Left lobe of liver (tissue), 2 donors: Measurements from ENCODE around the gene DYNC1H1. TPM values are rescaled to one million over a fixed set of nuclear protein-coding genes. Genes with fewer than 3 reads are reported as not detected.
A peak's percentile ranks its signal among the peaks of the same experiment; 100 is the strongest.
"Not testable (repeated sequence)": the region's sequence is repeated elsewhere in the genome, so short reads cannot be mapped to it uniquely, and the experiment has no call there.

Source experiments
- ATAC-seq: fragments of 200-7000 bp; cut with Tn5 transposase; one replicate; pipeline ENCODE4 v1.9.1; 2020; ENCODE audit warnings: mild to moderate bottlenecking, moderate library complexity
- DNase-seq: peaks from one replicate; pipeline ENCODE4 v3.0.0-alpha.2; 2020; ENCODE audit warnings: low spot score
- total RNA-seq: library from RNA; stranded (reverse); gene quantifications from one replicate; pipeline ENCODE4 v1.2.1, GENCODE V29; 2021
- donor health status: DM: no; HTN: no; CAD: no; lungs with moderate emphysema.
- donor health status: DM: no; HTN: yes; CAD: no.

The DYNC1H1 gene
- total RNA-seq, 1 donor from 2014 or later: 118 TPM

GRCh38 chr14:102057480-102058114 is 93.2 kb downstream of the DYNC1H1 start:
- DNase-seq (no peak), ATAC-seq (no peak)

DNA sequence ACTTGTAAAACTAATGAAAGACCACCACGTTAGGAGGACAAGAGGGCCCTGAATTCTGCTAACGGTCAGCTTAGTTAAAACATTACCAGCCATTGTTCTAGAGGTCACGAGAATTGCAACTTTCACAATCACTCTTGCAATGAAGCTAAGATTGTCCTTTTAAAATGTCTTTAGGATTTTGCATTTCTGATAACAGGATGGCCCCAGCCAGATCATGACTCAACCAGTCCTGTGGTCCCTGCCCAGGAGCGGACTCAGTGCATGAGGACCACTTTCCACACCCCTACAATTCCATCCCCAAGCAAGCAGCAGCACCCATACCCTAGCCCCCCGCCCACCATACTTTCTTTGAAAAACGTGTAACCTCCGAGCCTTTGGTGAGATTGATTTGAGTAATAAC is 93.8 kb downstream of the DYNC1H1 start:
- ATAC-seq (no peak), DNase-seq (no peak)

DNA sequence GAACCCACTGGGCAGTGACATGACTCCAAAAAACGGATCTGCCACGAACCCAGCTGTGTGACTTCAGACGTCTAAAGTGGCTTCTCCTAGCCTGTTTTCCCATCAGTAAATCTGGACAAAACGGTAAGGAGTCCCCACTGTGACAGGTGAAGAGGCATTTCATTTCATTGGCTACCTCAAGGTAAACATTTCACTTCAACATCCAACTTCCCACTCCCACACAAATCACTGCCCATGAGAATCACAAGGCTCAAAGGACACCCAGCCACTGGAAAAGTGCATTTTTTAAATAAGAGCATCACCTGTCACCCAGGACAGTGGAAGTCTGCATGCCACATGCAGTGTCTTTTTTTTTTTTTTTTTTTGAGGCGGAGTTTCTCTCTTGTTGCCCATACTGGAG is 94.6 kb downstream of the DYNC1H1 start:
- DNase-seq (no peak), ATAC-seq (no peak)

DNA sequence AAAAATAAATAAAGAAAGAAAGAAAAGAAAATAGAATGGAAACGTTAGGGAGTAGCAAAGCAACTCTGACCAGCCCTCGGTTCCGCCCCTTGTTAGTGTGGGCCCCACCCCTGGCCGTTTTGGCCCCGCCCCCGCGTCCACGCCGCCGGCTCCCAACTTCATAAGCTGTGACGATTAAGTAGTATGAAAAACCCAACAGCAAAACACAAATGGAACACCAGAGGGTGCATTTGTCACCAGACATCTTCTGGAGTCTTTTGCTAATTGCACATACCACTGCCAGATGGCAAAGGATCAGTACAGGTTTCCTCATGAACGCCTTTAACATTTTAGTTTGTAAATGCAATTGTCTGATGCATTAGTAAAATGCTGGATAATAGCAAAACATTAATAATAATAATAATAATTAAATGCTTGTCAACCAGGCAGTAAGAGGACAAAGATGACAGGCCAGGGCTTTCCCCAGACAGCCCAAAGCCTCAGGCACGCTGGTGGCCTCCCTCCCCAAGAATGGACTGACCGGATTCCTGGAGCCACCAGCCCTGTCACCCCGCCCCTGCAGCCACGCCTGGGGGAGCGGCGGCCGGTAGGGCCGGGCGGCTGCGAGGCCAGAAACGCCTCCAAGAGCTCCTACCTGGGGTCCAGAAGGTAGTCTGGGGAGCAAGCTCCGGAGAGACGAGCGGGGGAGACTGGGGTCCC is 98.9 kb downstream of the DYNC1H1 start:
- peak; percentile 98 for ATAC-seq

DNA sequence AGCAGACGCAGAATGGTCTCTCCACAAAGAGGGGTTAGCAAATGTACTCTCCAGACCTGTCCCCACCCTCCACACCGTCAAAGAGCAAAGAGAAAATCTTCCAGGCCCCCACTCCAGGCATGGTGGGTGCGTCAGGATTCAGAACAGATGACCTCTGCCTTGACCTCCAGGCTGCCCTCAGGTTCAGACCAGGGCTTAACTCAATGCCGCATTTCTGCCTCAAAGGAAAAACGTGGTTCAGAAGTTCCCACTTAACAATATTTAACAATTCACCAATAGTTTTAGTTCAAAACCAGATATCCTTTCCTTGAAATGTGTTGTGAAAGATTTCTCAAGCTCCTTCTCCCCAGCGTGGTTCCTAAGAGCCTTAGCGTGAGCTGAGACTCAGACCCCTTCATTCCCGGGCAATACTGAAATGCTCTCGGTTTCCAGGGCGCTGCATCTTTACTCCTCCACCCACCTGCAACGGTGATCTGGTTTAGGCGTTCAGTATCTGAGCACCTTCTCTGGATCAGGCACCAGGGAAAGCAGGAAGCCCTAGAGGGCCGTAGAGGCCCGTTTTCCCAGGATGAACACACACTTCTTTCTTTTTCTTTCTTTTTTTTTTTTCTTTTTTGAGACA is 99.5 kb downstream of the DYNC1H1 start:
- no peak for DNase-seq

More for the DNA sequence above, 98.9 kb downstream of the DYNC1H1 start:
- DNase-seq: peak; percentile 84

GRCh38 chr14:102064590-102064989 is 100.2 kb downstream of the DYNC1H1 start:
- not testable (repeated sequence) for DNase-seq

More for the DNA sequence above, 99.5 kb downstream of the DYNC1H1 start:
- ATAC-seq: no peak

GRCh38 chr14:102066041-102066451 is 101.7 kb downstream of the DYNC1H1 start:
- DNase-seq (no peak), ATAC-seq (no peak)

More at GRCh38 chr14:102064590-102064989, 100.2 kb downstream of the DYNC1H1 start:
- not testable (repeated sequence) for ATAC-seq

DNA sequence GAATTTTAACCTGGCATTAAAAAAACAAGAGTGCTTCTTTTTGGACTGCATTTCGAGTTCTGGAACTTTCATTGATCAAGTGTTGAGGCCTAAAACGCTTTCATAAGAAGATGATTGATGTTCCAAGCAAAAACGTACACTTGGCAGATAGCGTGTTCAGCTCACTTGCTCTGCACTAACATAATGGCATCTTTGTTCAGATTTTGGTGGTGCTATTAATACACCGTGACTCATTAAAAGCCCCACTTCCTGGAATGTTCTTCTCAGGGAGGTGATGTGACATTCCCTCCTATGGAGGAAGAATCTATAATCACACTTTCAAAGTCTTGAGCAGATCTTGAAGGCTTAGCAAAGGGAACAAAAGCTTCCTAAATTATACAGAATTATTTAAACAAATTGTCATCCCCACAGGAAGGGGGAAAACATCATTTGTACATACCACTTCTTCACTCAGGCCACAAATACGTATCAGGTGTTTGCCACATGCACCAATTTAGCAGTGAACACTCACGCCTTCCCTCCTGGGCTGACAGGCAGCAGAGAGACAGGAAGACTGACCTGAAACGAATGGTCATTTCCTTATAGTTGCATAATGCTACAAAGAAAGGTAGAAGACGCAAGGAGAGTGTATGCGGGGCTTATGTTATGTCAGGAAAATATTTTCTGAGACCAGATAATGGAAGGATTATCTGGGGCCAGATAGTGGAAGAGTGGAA is 107.1 kb downstream of the DYNC1H1 start:
- DNase-seq (no peak), ATAC-seq (no peak)

DNA sequence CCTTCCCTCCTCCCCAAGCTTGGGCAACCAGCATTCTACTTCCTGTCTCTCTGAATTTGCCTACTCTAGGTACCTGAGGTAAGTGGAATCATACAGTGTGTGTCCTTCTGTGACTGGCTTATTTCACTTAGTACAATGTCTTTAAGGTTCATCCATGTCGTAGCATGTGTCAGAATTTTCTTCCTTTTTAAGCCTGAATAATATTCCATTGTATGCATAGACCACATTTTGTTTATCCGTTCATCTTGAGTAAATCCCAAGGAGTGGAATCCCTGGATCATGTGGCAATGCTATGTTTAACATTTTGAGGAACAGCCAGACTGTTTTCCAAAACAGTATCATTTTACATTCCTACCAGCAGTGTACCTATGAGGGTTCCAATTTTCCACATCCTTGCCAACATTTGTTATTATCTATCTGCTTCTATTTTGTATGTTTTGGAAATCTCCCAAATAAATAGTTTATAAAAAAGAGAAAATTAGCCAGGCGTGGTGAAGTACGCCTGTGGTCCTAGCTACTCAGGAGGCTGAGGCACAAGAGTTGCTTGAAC is 110.1 kb downstream of the DYNC1H1 start:
- ATAC-seq: no peak

DNA sequence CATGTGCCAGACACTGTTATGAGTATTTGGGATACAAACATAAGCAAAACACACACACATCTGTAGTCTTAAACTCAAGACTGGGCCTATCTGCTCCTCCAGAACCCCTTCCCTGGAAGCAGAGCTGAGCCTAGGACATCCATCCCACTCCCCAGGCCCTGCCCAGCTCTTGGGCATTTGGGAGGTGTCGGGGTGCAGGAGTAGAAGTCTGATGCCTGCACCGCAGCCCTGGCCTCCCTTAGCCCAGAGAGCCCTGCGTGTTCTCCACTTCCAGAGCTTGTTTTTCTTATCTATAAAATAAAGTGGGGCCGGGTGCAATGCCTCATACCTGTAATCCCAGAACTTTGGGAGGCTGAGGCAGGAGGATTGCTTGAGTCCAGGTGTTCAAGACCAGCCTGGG is 110.8 kb downstream of the DYNC1H1 start:
- ATAC-seq (no peak), DNase-seq (no peak)

More for the DNA sequence above, 110.1 kb downstream of the DYNC1H1 start:
- DNase-seq: no peak

DNA sequence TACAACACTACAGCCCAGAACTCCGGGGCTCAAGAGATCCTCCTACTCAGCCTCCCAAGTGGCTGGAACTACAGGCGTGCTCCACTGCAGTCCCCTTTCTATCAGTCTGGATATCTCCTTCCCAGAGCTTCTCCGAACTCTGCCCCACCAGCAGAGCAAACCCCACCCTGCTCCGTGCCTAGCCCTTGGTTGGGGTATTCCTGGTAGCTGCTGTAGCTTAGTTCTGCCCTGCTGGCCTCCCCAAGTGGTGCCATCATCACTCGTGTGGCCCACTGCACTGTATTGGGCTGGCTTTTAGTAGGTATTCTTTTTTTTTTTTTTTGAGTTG is 113.0 kb downstream of the DYNC1H1 start:
- no peak for ATAC-seq
- no peak for DNase-seq

- not testable (repeated sequence) for ATAC-seq, DNase-seq
Measured at GRCh38 chr14:102078361-102078791, 114.0 kb downstream of the DYNC1H1 start.

- ATAC-seq (no peak), DNase-seq (no peak)
Measured at GRCh38 chr14:102078831-102079699, 114.7 kb downstream of the DYNC1H1 start.

GRCh38 chr14:102079700-102079979 is 115.3 kb downstream of the DYNC1H1 start:
- no peak for DNase-seq
- no peak for ATAC-seq

- ATAC-seq (no peak), DNase-seq (no peak)
Measured at GRCh38 chr14:102080183-102081080, 116.1 kb downstream of the DYNC1H1 start.

DNA sequence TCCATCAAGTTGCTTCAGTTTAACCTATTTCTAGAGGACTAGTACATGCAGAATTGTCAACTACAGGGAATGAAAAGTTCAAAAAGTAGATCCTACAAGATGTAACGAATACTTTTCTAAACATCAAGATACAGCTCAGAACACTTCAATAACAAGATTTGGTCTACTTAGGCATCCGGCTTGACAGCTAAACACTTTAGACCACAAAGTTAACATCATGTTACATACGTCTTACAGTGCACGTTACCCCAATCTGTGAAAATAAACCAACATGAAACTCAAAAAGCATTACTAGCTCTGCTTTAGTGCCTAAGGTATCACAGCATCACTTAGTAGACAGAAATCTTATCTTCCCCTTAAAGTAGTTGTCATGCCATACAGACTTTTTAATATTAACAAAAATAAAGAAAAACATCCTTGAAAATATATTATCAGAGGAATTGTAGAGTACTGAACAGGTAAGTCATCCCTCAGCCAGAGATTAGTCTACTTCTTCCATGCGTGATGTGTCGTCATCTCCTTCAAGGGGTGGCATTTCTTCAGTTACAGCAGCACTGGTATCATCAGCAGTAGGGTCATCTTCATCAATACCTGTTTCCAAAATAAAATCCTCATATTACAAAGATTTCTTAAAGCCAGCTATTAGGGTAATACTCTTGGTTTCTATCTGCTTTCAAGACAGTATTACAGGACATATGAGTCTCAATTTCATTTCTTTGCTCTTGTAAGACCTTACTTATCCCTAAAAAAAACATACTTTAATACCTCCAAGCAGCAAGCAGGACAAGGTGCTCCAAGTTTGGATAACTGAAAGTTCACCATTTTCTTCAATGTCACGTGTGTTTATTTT is 117.1 kb downstream of the DYNC1H1 start:
- DNase-seq (no peak), ATAC-seq (no peak)

DNA sequence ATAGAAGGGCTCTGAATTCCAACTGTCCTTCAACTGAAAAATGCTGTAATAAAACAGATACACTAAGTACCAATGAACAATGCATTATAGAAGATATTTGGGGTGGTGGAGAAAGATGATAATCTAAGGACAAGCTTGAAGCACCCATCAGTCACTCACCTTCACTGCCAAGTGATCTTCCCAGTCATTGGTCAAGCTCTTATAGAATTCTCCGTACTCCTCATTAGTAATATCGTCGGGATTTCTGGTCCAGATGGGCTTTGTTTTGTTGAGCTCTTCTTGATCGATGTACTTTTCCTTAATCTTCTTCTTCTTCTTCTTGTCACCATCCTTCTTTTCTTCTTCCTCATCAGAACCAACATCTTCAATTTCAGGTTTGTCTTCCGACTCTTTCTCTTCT is 120.1 kb downstream of the DYNC1H1 start:
- ATAC-seq, DNase-seq: not testable (repeated sequence)

GRCh38 chr14:102084931-102085330 is 120.6 kb downstream of the DYNC1H1 start:
- DNase-seq: no peak
- ATAC-seq: no peak
